ENCODE measurements around the gene NHSL2. TPM values are rescaled to one million over a fixed set of nuclear protein-coding genes. Genes with fewer than 3 reads are reported as not detected.
"Not testable (repeated sequence)": the region's sequence is repeated elsewhere in the genome, so short reads cannot be mapped to it uniquely, and the experiment has no call there.

Gene NHSL2
- total RNA-seq (1 to 10 TPM; 7.5 to 9.9 TPM), polyA plus RNA-seq (1 to 10 TPM; 1.4 to 2.0 TPM)
- long read RNA-seq, donor 1: 0 reads
- long read RNA-seq, donor 2: 0 reads
- long read RNA-seq, donor 3, partial matches to known transcripts: 18 of 18 reads
- long read RNA-seq, donor 3, other reads (novel, unspliced or antisense): 0 of 18 reads
- long read RNA-seq, donor 4: 0 reads
- long read RNA-seq, donor 5, partial matches to known transcripts: 5 of 5 reads
- long read RNA-seq, donor 5, other reads (novel, unspliced or antisense): 0 of 5 reads

DNA sequence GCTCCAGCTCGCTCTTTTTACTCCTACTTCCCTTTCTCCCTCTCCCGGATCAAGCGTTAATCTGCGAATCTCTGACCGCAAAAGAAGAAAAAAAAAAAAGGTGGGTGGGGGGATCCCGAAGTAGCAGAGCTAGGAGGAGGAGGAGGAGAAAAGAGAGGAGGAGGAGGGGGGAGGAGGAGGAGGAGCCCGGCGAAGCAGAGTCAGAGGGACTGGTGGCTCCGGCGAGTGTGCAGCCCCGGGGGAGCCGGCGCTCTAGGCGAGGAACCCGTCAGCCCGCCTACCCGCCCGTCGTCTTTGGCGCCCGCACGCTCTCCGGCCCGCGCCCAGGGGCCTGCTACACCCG lies at the start of gene NHSL2:
NHSL2 (plus strand) TSS at position 203 of the 343 bp plus-strand sequence.
- ATAC-seq (ENCODE audit: insufficient read depth, low FRiP score) (peak; percentile 16), DNase-seq (peak in 1 of 3 donors; percentile 48)
- Histone ChIP-seq H3K36me3 (ENCODE audit: control insufficient read depth in 4 of 4, insufficient read depth in 4 of 4, low read length in 4 of 4) (no peaks in the 10 kb centered on the region), H3K9me3 (ENCODE audit: control insufficient read depth in 4 of 4, insufficient read depth in 3 of 4, low read length in 3 of 4) (peaks cover 0 to 5% (median 0%) of the 10 kb centered on the region in 4 donors), H3K4me1 (ENCODE audit: control insufficient read depth in 5 of 5, insufficient read depth in 5 of 5, low read length in 5 of 5) (peaks cover 0 to 14% (median 0%) of the 10 kb centered on the region in 5 donors), H3K9ac (ENCODE audit: insufficient read depth in 1 of 2, low read length in 2 of 2) (no peak within 1 kb of the TSS), H3K27me3 (ENCODE audit: control insufficient read depth in 3 of 3, insufficient read depth in 3 of 3, low read length in 2 of 3) (peaks cover 13 to 15% (median 15%) of the 10 kb centered on the region in 3 donors), H3K27ac (ENCODE audit: low read depth in 1 of 2, low read length in 1 of 2) (peak within 1 kb of the TSS in 1 of 2 donors; percentile 37), H3K4me3 (peak within 1 kb of the TSS; percentile 31)
- 33% methylated on average over 26 of the region's 26 CpGs; no CpG with 5 or more reads in 1 of the 2 donors for WGBS, 2 donors
- TF ChIP-seq, protein P1, sequence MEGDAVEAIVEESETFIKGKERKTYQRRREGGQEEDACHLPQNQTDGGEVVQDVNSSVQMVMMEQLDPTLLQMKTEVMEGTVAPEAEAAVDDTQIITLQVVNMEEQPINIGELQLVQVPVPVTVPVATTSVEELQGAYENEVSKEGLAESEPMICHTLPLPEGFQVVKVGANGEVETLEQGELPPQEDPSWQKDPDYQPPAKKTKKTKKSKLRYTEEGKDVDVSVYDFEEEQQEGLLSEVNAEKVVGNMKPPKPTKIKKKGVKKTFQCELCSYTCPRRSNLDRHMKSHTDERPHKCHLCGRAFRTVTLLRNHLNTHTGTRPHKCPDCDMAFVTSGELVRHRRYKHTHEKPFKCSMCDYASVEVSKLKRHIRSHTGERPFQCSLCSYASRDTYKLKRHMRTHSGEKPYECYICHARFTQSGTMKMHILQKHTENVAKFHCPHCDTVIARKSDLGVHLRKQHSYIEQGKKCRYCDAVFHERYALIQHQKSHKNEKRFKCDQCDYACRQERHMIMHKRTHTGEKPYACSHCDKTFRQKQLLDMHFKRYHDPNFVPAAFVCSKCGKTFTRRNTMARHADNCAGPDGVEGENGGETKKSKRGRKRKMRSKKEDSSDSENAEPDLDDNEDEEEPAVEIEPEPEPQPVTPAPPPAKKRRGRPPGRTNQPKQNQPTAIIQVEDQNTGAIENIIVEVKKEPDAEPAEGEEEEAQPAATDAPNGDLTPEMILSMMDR (IDR thresholded peaks at IDR 0.05; ENCODE audit: control extremely low read depth, extremely low read depth): no peak

DNA sequence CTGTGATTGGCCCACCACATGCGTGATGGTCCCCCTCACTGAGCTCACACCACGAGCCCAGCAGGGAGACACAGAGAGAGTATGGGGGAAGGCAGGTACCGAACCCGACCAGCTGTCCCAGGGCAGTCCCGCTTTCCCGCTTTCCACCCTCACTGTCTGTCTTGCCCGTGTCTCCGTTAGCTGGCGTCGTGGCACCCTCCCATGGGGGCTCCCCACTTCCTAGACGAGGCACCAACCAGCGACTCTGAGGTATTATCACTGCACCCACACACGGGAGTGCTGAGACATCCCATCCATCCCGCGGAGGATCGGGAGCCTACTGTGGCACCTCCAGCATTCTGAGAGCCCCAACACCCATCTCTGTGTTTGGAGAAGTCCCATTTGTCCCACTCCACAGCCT lies 43.0 kb upstream of the NHSL2 start:
- ATAC-seq (ENCODE audit: insufficient read depth, low FRiP score) (no peak), DNase-seq (no peak)
- Histone ChIP-seq H3K27ac (ENCODE audit: low read depth in 1 of 2, low read length in 1 of 2) (no peak overlapping the region), H3K4me1 (ENCODE audit: control insufficient read depth in 5 of 5, insufficient read depth in 5 of 5, low read length in 5 of 5) (peaks cover 0 to 2% (median 0%) of the 10 kb centered on the region in 5 donors), H3K4me3 (no peak overlapping the region), H3K9ac (ENCODE audit: insufficient read depth in 1 of 2, low read length in 2 of 2) (no peak overlapping the region), H3K27me3 (ENCODE audit: control insufficient read depth in 3 of 3, insufficient read depth in 3 of 3, low read length in 2 of 3) (peaks cover 0 to 3% (median 3%) of the 10 kb centered on the region in 3 donors), H3K36me3 (ENCODE audit: control insufficient read depth in 4 of 4, insufficient read depth in 4 of 4, low read length in 4 of 4) (no peaks in the 10 kb centered on the region), H3K9me3 (ENCODE audit: control insufficient read depth in 4 of 4, insufficient read depth in 3 of 4, low read length in 3 of 4) (peaks cover 0 to 9% (median 0%) of the 10 kb centered on the region in 4 donors)
- TF ChIP-seq, protein P1 (IDR thresholded peaks at IDR 0.05; ENCODE audit: control extremely low read depth, extremely low read depth): no peak
- WGBS, 2 donors: 89 to 96% methylated on average over 15 to 16 of the region's 16 CpGs

DNA sequence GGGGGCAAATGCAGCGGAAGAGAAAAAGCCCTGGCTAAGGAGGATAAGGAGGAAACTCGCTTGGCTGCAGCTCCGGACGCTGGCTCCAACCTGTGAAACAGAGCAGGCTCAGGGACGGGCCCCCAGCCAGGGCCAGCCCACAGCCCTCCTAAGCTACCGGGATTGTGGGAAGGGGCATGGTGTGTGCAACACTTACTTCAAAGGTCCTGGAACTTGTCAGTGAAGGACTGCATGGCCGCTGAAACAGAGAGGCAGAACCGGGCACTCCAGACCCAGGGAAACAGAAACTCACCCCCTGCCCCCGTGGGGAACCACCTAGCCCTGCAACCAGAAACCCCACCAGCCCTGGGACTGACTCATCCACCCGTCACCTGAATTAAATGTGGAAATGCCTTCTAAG lies 41.1 kb upstream of the NHSL2 start:
- ATAC-seq (ENCODE audit: insufficient read depth, low FRiP score); H3K27me3 ChIP-seq (ENCODE audit: control insufficient read depth in 3 of 3, insufficient read depth in 3 of 3, low read length in 2 of 3); H3K9ac ChIP-seq (ENCODE audit: insufficient read depth in 1 of 2, low read length in 2 of 2); H3K4me1 ChIP-seq (ENCODE audit: control insufficient read depth in 5 of 5, insufficient read depth in 5 of 5, low read length in 5 of 5); H3K27ac ChIP-seq (ENCODE audit: low read depth in 1 of 2, low read length in 1 of 2); H3K4me3 ChIP-seq; DNase-seq; H3K36me3 ChIP-seq (ENCODE audit: control insufficient read depth in 4 of 4, insufficient read depth in 4 of 4, low read length in 4 of 4): not testable (repeated sequence)
- peaks cover 0 to 11% (median 0%) of the 10 kb centered on the region in 4 donors for H3K9me3 ChIP-seq (ENCODE audit: control insufficient read depth in 4 of 4, insufficient read depth in 3 of 4, low read length in 3 of 4)
- WGBS, 2 donors: 30 to 32% methylated on average over 2 to 10 of the region's 10 CpGs

DNA sequence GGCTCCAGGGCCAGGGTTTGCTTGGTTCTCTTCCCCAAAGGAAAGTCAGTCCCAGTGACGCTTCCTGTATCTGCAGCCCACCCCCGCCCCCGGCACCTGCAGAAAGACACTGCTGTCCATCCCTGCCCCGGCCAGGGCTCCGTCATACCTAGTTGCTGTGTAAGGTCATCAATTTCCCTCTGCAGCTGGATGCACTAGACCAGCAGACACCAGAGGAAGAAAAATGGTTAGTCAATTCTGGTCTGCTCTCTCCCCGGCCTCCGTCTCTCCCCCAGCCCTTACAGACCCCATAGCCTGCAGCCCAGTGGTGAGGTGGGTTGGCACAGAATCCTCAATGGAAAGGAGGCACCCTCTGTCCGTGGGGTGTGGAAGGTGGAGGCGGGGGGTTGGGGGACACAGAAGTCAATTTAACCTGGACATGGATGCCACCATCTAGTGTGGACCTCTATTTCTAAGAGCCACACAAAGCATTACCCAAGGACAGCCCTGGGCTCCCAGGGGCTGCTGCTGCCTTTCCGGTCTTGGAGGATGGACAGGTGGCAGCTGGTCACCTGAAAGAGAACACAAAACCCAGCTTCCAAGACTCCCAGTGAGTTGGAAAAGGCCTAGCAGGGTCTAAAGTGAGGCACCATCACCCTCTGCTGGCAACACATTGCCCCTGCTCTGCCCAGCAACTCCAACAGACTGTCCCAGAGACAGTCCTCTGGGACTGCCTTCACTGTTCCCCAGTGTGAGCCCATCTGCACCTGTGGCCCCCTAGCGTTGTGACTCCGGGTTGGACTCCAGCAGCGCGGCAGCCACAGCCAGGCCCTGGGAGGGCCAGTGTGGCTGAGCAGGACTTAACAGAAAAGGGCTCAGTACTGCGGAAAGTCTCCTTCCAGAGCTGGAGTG lies 40.2 kb upstream of the NHSL2 start:
- ATAC-seq (ENCODE audit: insufficient read depth, low FRiP score): no peak
- Histone ChIP-seq H3K4me1 (ENCODE audit: control insufficient read depth in 5 of 5, insufficient read depth in 5 of 5, low read length in 5 of 5) (peaks cover 0 to 2% (median 0%) of the 10 kb centered on the region in 5 donors), H3K9me3 (ENCODE audit: control insufficient read depth in 4 of 4, insufficient read depth in 3 of 4, low read length in 3 of 4) (peaks cover 0 to 11% (median 0%) of the 10 kb centered on the region in 4 donors), H3K27me3 (ENCODE audit: control insufficient read depth in 3 of 3, insufficient read depth in 3 of 3, low read length in 2 of 3) (peaks cover 3 to 5% (median 3%) of the 10 kb centered on the region in 3 donors), H3K9ac (ENCODE audit: insufficient read depth in 1 of 2, low read length in 2 of 2) (no peak overlapping the region), H3K36me3 (ENCODE audit: control insufficient read depth in 4 of 4, insufficient read depth in 4 of 4, low read length in 4 of 4) (no peaks in the 10 kb centered on the region), H3K4me3 (no peak overlapping the region), H3K27ac (ENCODE audit: low read depth in 1 of 2, low read length in 1 of 2) (no peak overlapping the region)
- TF ChIP-seq, protein P1 (IDR thresholded peaks at IDR 0.05; ENCODE audit: control extremely low read depth, extremely low read depth): no peak
- 68 to 89% methylated on average over 9 to 15 of the region's 15 CpGs for WGBS, 2 donors
- peak in 2 of 3 donors; percentile 1 to 21 for DNase-seq
